Caco-2 (cell line): Measurements from ENCODE around the gene SMIM17. TPM values are rescaled to one million over a fixed set of nuclear protein-coding genes. Genes with fewer than 3 reads are reported as not detected.

Source experiments
- Bru-seq: library from RNA; stranded (reverse); fragments of 400-500 nt; gene quantifications from one replicate; lab custom pipeline; 2021; lab: Mats Ljungman, UMichigan
- BruChase-seq, 2 experiments: library from RNA; stranded (reverse); fragments of 400-500 nt; gene quantifications; one replicate each; lab custom pipeline; 2021; lab: Mats Ljungman, UMichigan
- BruUV-seq: library from RNA; stranded (reverse); fragments of 400-500 nt; replicated peaks from 2 replicates; lab custom pipeline; 2021; lab: Mats Ljungman, UMichigan
- CTCF ChIA-PET: fragments of 300-600 bp; sonication (Branson Sonifier 250); formaldehyde crosslinking; loops from one replicate; lab custom pipeline; 2022; ENCODE audit warnings: antibody characterized with exemption; lab: Charles Lee
- POLR2A ChIA-PET: fragments of 300-600 bp; sonication (Branson Sonifier 250); formaldehyde crosslinking; loops from one replicate; lab custom pipeline; 2022; ENCODE audit warnings: antibody characterized with exemption; lab: Charles Lee
- DNase-seq, 2 experiments: peaks; one replicate each; pipeline versions ENCODE4 v3.0.0 to v3.0.0-alpha.2; 2020 to 2022
- H3K27me3 ChIP-seq: replicated peaks from 2 replicates; pipeline ENCODE4 v1.6.0; 2011; ENCODE audit warnings: low read length; ENCODE audit not compliant: control insufficient read depth, insufficient read depth
- H3K36me3 ChIP-seq: 2 replicates; pipeline ENCODE4 v1.5.1; 2011; ENCODE audit warnings: low read length; ENCODE audit not compliant: control insufficient read depth, insufficient read depth
- H3K4me1 ChIP-seq: fragments of 250-450 bp; sonication (Bioruptor Pico); 2 replicates; pipeline ENCODE4 v1.5.1; 2020; ENCODE audit warnings: mild to moderate bottlenecking
- H3K4me3 ChIP-seq: 2 replicates; pipeline ENCODE4 v1.5.1; 2011; ENCODE audit warnings: low read depth, mild to moderate bottlenecking, control low read depth, low read length
- H3K9me3 ChIP-seq: fragments of 250-450 bp; sonication (Bioruptor Pico); 2 replicates; pipeline ENCODE4 v1.5.1; 2020; ENCODE audit warnings: mild to moderate bottlenecking, moderate library complexity
- H3K27ac Mint-ChIP-seq: one replicate; pipeline ENCODE4 v1.8.0; 2022; ENCODE audit warnings: mixed read lengths; ENCODE audit not compliant: unreplicated experiment
- H3K27me3 Mint-ChIP-seq: one replicate; pipeline ENCODE4 v1.8.0; 2022; ENCODE audit warnings: mixed read lengths; ENCODE audit not compliant: insufficient read depth, unreplicated experiment
- H3K36me3 Mint-ChIP-seq: one replicate; pipeline ENCODE4 v1.8.0; 2022; ENCODE audit warnings: mild to moderate bottlenecking, mixed read lengths; ENCODE audit not compliant: insufficient read depth, unreplicated experiment
- H3K4me1 Mint-ChIP-seq: one replicate; pipeline ENCODE4 v1.8.0; 2022; ENCODE audit warnings: low read depth, mixed read lengths; ENCODE audit not compliant: unreplicated experiment
- H3K4me3 Mint-ChIP-seq: one replicate; pipeline ENCODE4 v1.8.0; 2022; ENCODE audit warnings: mild to moderate bottlenecking, moderate library complexity, mixed read lengths; ENCODE audit not compliant: unreplicated experiment
- H3K9me3 Mint-ChIP-seq: one replicate; pipeline ENCODE4 v1.8.0; 2022; ENCODE audit warnings: mixed read lengths; ENCODE audit not compliant: unreplicated experiment
- CTCF ChIP-seq, 2 experiments: fragments of 200-600 bp in 1 of 2; IDR thresholded peaks; 1 replicate in 1 of 2; 2 replicates in 1 of 2; pipeline versions ENCODE4 v1.5.1 to v1.8.0; 2011 to 2022; ENCODE audit warnings: antibody characterized with exemption in 1 of 2, control low read depth in 1 of 2, inconsistent platforms in 1 of 2, low read depth in 1 of 2, low read length in 1 of 2, mild to moderate bottlenecking in 1 of 2, moderate library complexity in 1 of 2; ENCODE audit not compliant: insufficient read depth in 1 of 2, severe bottlenecking in 1 of 2, unreplicated experiment in 1 of 2
- intact Hi-C: fragments of 100-400 bp; cut with micrococcal nuclease; formaldehyde crosslinking; loops from one replicate; pipeline ENCODE4 v1.10.0; 2022; ENCODE audit not compliant: unreplicated experiment
- long read RNA-seq: library from polyadenylated mRNA; stranded (forward); transcript quantifications from one replicate; pipeline ENCODE4 v2.0.0, GENCODE V29; 2022
- total RNA-seq: library from RNA; stranded (reverse); gene quantifications from 2 replicates; pipeline ENCODE4 v1.2.3, GENCODE V29; 2022

The SMIM17 gene
- not detected in 2 replicates for total RNA-seq
- Bru-seq, nascent RNA, result percentile 19 among the genes with signal in this experiment
- percentile 25 among the genes with signal in this experiment for BruChase-seq, experiment 1, labeled RNA remaining after a 2-hour chase
- percentile 21 among the genes with signal in this experiment for BruChase-seq, experiment 2, labeled RNA remaining after a 6-hour chase
- long read RNA-seq, result 0 reads

- Mint-ChIP-seq H3K27ac (no peak within 1 kb of the TSS), H3K9me3 (peaks cover 51% of the 10 kb centered on the region), H3K4me3 (no peak within 1 kb of the TSS), H3K27me3 (no peaks in the 10 kb centered on the region), H3K36me3 (peaks cover under 1% of the 10 kb centered on the region), H3K4me1 (no peaks in the 10 kb centered on the region)
- Histone ChIP-seq H3K4me1 (no peaks in the 10 kb centered on the region), H3K27me3 (no peaks in the 10 kb centered on the region), H3K36me3 (no peaks in the 10 kb centered on the region), H3K9me3 (peaks cover 29% of the 10 kb centered on the region), H3K4me3 (no peak within 1 kb of the TSS)
- TF ChIP-seq CTCF (IDR thresholded peaks at IDR 0.05; ENCODE audit: insufficient read depth in 1 of 2, low read depth in 1 of 2, low read length in 1 of 2, severe bottlenecking in 1 of 2, unreplicated experiment in 1 of 2), result no peak
- intact Hi-C loops, result no loop called here
- POLR2A ChIA-PET, result no interaction called here
- no peak for DNase-seq
- no TSS peak for BruUV-seq
- CTCF ChIA-PET, result no interaction called here
Measured at GRCh38 chr19:56642711-56643459, at the start of gene SMIM17. Gene SMIM17, plus strand, starts transcription at chr19:56643159. Its CDS starts 2,509 bp downstream, at chr19:56645668.

- H3K27me3 Mint-ChIP-seq, result no peaks in the 10 kb centered on the region
- Histone ChIP-seq H3K27me3 (no peaks in the 10 kb centered on the region), H3K4me1 (no peaks in the 10 kb centered on the region), H3K36me3 (no peaks in the 10 kb centered on the region), H3K9me3 (peaks cover 9% of the 10 kb centered on the region; the same call in 1 of the 2 replicates), H3K4me3 (no peak overlapping the region)
- no peaks in the 10 kb centered on the region for H3K4me1 Mint-ChIP-seq
- peaks cover 56% of the 10 kb centered on the region for H3K9me3 Mint-ChIP-seq
- intact Hi-C loops, result no loop called here
- no peaks in the 10 kb centered on the region for H3K36me3 Mint-ChIP-seq
- TF ChIP-seq CTCF (IDR thresholded peaks at IDR 0.05; ENCODE audit: insufficient read depth in 1 of 2, low read depth in 1 of 2, low read length in 1 of 2, severe bottlenecking in 1 of 2, unreplicated experiment in 1 of 2), result no peak
- BruUV-seq, result no TSS peak
- no peak for DNase-seq
- POLR2A ChIA-PET, result no interaction called here
- H3K4me3 Mint-ChIP-seq, result peak overlapping the region; percentile 72
- H3K27ac Mint-ChIP-seq, result no peak overlapping the region
- CTCF ChIA-PET, result no interaction called here
Measured at GRCh38 chr19:56594446-56594782, 48.5 kb upstream of the SMIM17 start.

- H3K4me3 ChIP-seq, result peak within 1 kb of the TSS; percentile 59
- H3K27me3 ChIP-seq, result no peaks in the 10 kb centered on the region
- Mint-ChIP-seq H3K27ac (no peak within 1 kb of the TSS), H3K27me3 (no peaks in the 10 kb centered on the region), H3K4me1 (no peaks in the 10 kb centered on the region), H3K36me3 (no peaks in the 10 kb centered on the region), H3K9me3 (peaks cover 55% of the 10 kb centered on the region), H3K4me3 (peak within 1 kb of the TSS; percentile 72)
- CTCF ChIA-PET, result no interaction called here
- peaks cover 9% of the 10 kb centered on the region; the same call in 1 of the 2 replicates for H3K9me3 ChIP-seq
- peak; percentile 72 to 81 for DNase-seq
- no peak for TF ChIP-seq CTCF (IDR thresholded peaks at IDR 0.05; ENCODE audit: insufficient read depth in 1 of 2, low read depth in 1 of 2, low read length in 1 of 2, severe bottlenecking in 1 of 2, unreplicated experiment in 1 of 2)
- intact Hi-C loops, result loop anchor here (1.0 kb wide), 1 partner anchor 28 kb away; the partner anchor contains the start of gene ZNF470
- H3K4me1 ChIP-seq, result no peaks in the 10 kb centered on the region
- H3K36me3 ChIP-seq, result no peaks in the 10 kb centered on the region
- BruUV-seq, result no TSS peak
- POLR2A ChIA-PET, result no interaction called here
Measured at GRCh38 chr19:56594783-56595547, 48.0 kb upstream of the SMIM17 start, which contains the start of gene ZNF71. Gene ZNF71, plus strand, starts transcription at chr19:56595302. Its CDS starts 6,257 bp downstream, at chr19:56601559.
